IMR-90 (cell line): ENCODE data around the gene FXN. TPM values are rescaled to one million over a fixed set of nuclear protein-coding genes. Genes with fewer than 3 reads are reported as not detected.

Experiments used
- ATAC-seq: fragments of 200-7000 bp; cut with Tn5 transposase; 2 replicates; pipeline ENCODE4 v1.9.1; 2020; ENCODE audit warnings: low read depth, mild to moderate bottlenecking, moderate library complexity
- BruUV-seq: library from RNA; stranded (reverse); fragments of 400-500 nt; replicated peaks from 2 replicates; lab custom pipeline; 2021; lab: Mats Ljungman, UMichigan
- CTCF ChIA-PET: fragments of 300-600 bp; formaldehyde crosslinking; extraction: SDS; loops from one replicate; lab custom pipeline; 2021; ENCODE audit warnings: antibody characterized with exemption; lab: Yijun Ruan, JAX
- POLR2A ChIA-PET: fragments of 300-600 bp; sonication (Branson Sonifier 250); formaldehyde crosslinking; loops from one replicate; lab custom pipeline; 2022; ENCODE audit warnings: antibody characterized with exemption; ENCODE audit not compliant: unreplicated experiment; lab: Charles Lee
- DNase-seq: peaks from one replicate; pipeline ENCODE4 v3.0.0; 2013
- H2AFZ ChIP-seq: replicated peaks from 2 replicates; pipeline ENCODE3; 2013; ENCODE audit warnings: low read length, mild to moderate bottlenecking; ENCODE audit not compliant: poor library complexity
- H2AK5ac ChIP-seq: 2 replicates; pipeline ENCODE4 v1.6.1; 2013; ENCODE audit warnings: low read depth, low read length, inconsistent platforms
- H2AK9ac ChIP-seq: replicated peaks from 2 replicates; pipeline ENCODE3; 2013; ENCODE audit warnings: mild to moderate bottlenecking, low read depth, low read length, moderate library complexity; ENCODE audit not compliant: poor library complexity
- H2BK120ac ChIP-seq: 2 replicates; pipeline ENCODE4 v1.6.1; 2013; ENCODE audit warnings: low read depth, low read length, inconsistent platforms
- H2BK15ac ChIP-seq: 3 replicates; pipeline ENCODE4 v1.6.1; 2013; ENCODE audit warnings: low read depth, low read length, inconsistent platforms
- H2BK20ac ChIP-seq: 2 replicates; pipeline ENCODE4 v1.6.1; 2013; ENCODE audit warnings: low read depth, mild to moderate bottlenecking, inconsistent platforms, low read length, moderate library complexity
- H2BK5ac ChIP-seq: 2 replicates; pipeline ENCODE4 v1.6.1; 2013; ENCODE audit warnings: mild to moderate bottlenecking, low read depth, low read length, inconsistent platforms; ENCODE audit not compliant: poor library complexity, severe bottlenecking
- H3K14ac ChIP-seq: replicated peaks from 2 replicates; pipeline ENCODE4 v1.6.1; 2013; ENCODE audit warnings: low read depth, low read length, inconsistent platforms
- H3K18ac ChIP-seq: 2 replicates; pipeline ENCODE4 v1.6.1; 2013; ENCODE audit warnings: low read depth, low read length, control low read depth
- H3K23ac ChIP-seq: 2 replicates; pipeline ENCODE4 v1.6.1; 2013; ENCODE audit warnings: low read depth, low read length, inconsistent platforms
- H3K27ac ChIP-seq: 2 replicates; pipeline ENCODE4 v1.5.1; 2013; ENCODE audit warnings: mild to moderate bottlenecking, control low read depth, low read length; ENCODE audit not compliant: insufficient read depth
- H3K27me3 ChIP-seq: 2 replicates; pipeline ENCODE4 v1.6.1; 2013; ENCODE audit warnings: low read length; ENCODE audit not compliant: control insufficient read depth, insufficient read depth
- H3K36me3 ChIP-seq: 2 replicates; pipeline ENCODE4 v1.6.1; 2013; ENCODE audit warnings: low read length, mixed read lengths; ENCODE audit not compliant: control insufficient read depth, insufficient read depth
- H3K4ac ChIP-seq: 2 replicates; pipeline ENCODE4 v1.6.1; 2013; ENCODE audit warnings: low read depth, low read length, inconsistent platforms
- H3K4me1 ChIP-seq: 2 replicates; pipeline ENCODE4 v1.6.1; 2013; ENCODE audit warnings: low read length, mixed read lengths; ENCODE audit not compliant: control insufficient read depth, insufficient read depth
- H3K4me2 ChIP-seq: 2 replicates; pipeline ENCODE4 v1.6.1; 2013; ENCODE audit warnings: low read depth, mild to moderate bottlenecking, control low read depth, low read length, moderate library complexity
- H3K4me3 ChIP-seq: 2 replicates; pipeline ENCODE4 v1.5.1; 2013; ENCODE audit warnings: low read depth, mild to moderate bottlenecking, control low read depth, low read length, moderate library complexity; ENCODE audit not compliant: insufficient read depth
- H3K56ac ChIP-seq: 2 replicates; pipeline ENCODE4 v1.6.1; 2013; ENCODE audit warnings: low read length, inconsistent platforms; ENCODE audit not compliant: insufficient read depth; ENCODE audit errors: extremely low read depth
- H3K79me1 ChIP-seq, 2 experiments: 2 replicates each; pipeline ENCODE4 v1.6.1; 2013; ENCODE audit warnings: low read length in 2 of 2, inconsistent platforms in 1 of 2, low read depth in 1 of 2
- H3K9ac ChIP-seq: 2 replicates; pipeline ENCODE4 v1.6.1; 2013; ENCODE audit warnings: low read depth, low read length, control low read depth
- H3K9me1 ChIP-seq: 2 replicates; pipeline ENCODE4 v1.6.1; 2013; ENCODE audit warnings: low read length, inconsistent platforms; ENCODE audit not compliant: insufficient read depth
- H3K9me3 ChIP-seq: 2 replicates; pipeline ENCODE4 v1.6.1; 2013; ENCODE audit warnings: low read length; ENCODE audit not compliant: control insufficient read depth, insufficient read depth
- H4K20me1 ChIP-seq: 2 replicates; pipeline ENCODE4 v1.6.1; 2013; ENCODE audit warnings: low read length, inconsistent platforms; ENCODE audit not compliant: insufficient read depth
- H4K5ac ChIP-seq: 2 replicates; pipeline ENCODE4 v1.6.1; 2013; ENCODE audit warnings: mild to moderate bottlenecking, low read depth, low read length, control low read depth
- H4K8ac ChIP-seq, 2 experiments: 2 replicates each; pipeline ENCODE4 v1.6.1; 2013; ENCODE audit warnings: low read depth in 2 of 2, low read length in 2 of 2, control low read depth in 1 of 2, inconsistent platforms in 1 of 2
- H4K91ac ChIP-seq: 2 replicates; pipeline ENCODE4 v1.6.1; 2013; ENCODE audit warnings: low read depth, low read length, inconsistent platforms; ENCODE audit not compliant: insufficient read depth
- MAZ ChIP-seq: IDR thresholded peaks from 2 replicates; pipeline ENCODE4 v1.6.1; 2012; ENCODE audit warnings: low read depth, mild to moderate bottlenecking, low read length, improper control_type of control experiment, moderate library complexity, borderline replicate concordance
- MXI1 ChIP-seq: IDR thresholded peaks from 2 replicates; pipeline ENCODE4 v1.6.1; 2012; ENCODE audit warnings: low read depth, mild to moderate bottlenecking, low read length, moderate library complexity, borderline replicate concordance
- RCOR1 ChIP-seq: IDR thresholded peaks from 2 replicates; pipeline ENCODE4 v1.6.1; 2012; ENCODE audit warnings: mild to moderate bottlenecking, low read length, improper control_type of control experiment; ENCODE audit not compliant: insufficient replicate concordance
- SMC3 ChIP-seq: fragments of 150-350 bp; IDR thresholded peaks from 2 replicates; pipeline ENCODE4 v1.6.1; 2016; ENCODE audit warnings: low read depth, mild to moderate bottlenecking, antibody characterized with exemption, low read length, moderate library complexity
- WGBS, 2 experiments: methylation state at CpG; one replicate each; pipeline versions ENCODE4 v1.1.5 to v1.1.7; 2013; ENCODE audit warnings: missing lambda C conversion rate in 2 of 2; ENCODE audit not compliant: insufficient read length in 1 of 2; ENCODE audit errors: extremely low coverage in 2 of 2; 5-methylcytosine and 5-hydroxymethylcytosine counted together
- dilution Hi-C: fragments of 300-500 bp; cut with HindIII; formaldehyde crosslinking; loops from one replicate; pipeline ENCODE4 v1.14.3; 2018; ENCODE audit warnings: low sequenced_read_pairs; ENCODE audit not compliant: unreplicated experiment
- in situ Hi-C: fragments of 300-500 bp; cut with MboI; formaldehyde crosslinking; loops from 3 replicates; pipeline ENCODE4 v1.14.3; 2019; ENCODE audit warnings: low sequenced_read_pairs, inconsistent platforms, mixed read lengths
- intact Hi-C: fragments of 100-400 bp; cut with micrococcal nuclease; formaldehyde crosslinking; loops from 2 replicates; pipeline ENCODE4 v1.10.0; 2022
- polyA plus RNA-seq, 3 experiments: library from polyadenylated mRNA; depleted of rRNA; stranded (reverse); fragments of >200 nt; gene quantifications; 2 replicates each; pipeline ENCODE4 v1.2.3, GENCODE V29; 2012; ENCODE audit warnings: low replicate concordance in 1 of 3
- total RNA-seq: library from RNA; depleted of rRNA; stranded (reverse); fragments of >200 nt; gene quantifications from 2 replicates; pipeline ENCODE4 v1.2.3, GENCODE V29; 2012

Gene FXN
- total and polyA plus RNA-seq, 2 of the 4 experiments (the other 2 are of a cell fraction): 3.9 to 18.1 TPM

DNA sequence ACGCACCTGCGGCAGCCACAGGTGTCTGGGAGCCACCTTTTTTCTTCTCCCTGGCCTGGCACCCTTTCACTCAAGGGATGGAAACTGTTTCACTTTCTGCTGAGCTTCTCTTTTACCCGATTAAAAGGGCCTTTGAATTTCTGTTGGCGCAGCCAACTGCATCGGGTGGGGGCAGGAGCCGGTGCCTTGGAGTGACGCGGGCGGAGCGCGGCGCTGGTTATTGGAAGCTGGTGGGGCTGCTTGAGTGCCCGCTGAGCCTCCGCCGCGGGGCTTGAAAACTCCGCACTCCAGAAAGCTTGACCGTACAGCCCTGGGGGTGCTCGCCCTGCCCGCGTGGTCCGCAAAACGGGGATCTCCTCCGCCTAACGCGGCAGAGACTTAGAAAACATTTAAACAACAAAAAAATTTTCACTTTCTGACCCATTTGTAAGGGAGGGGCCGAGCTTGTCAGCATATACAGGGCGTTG, 86.6 kb downstream of the FXN start:
- H3K9me3 ChIP-seq: no peaks in the 10 kb centered on the region
- peaks cover 5 to 10% of the 10 kb centered on the region in 2 experiments; a peak in 2 of 4 replicates for H3K79me1 ChIP-seq
- H3K14ac ChIP-seq: 0 out of 2 replicates have a peak overlapping the region, but pooled peaks have one; percentile 18
- dilution Hi-C loops (no loop called here), intact Hi-C loops (loop anchor here (1.0 to 5.0 kb wide), 4 partner anchors 27 to 85 kb away; partner anchors contain the start of gene FXN), in situ Hi-C loops (no loop called here)
- H4K91ac ChIP-seq: peak overlapping the region; percentile 53
- peak overlapping the region; percentile 24 for H3K27ac ChIP-seq
- H4K20me1 ChIP-seq: no peaks in the 10 kb centered on the region
- peak overlapping the region; percentile 86 for H3K4me2 ChIP-seq
- H3K56ac ChIP-seq: peak overlapping the region; percentile 49
- peak; percentile 61 for DNase-seq
- TF ChIP-seq SMC3: no peak
- TF ChIP-seq MXI1: 0 out of 2 replicates have a peak, but pooled peaks have one; percentile 56
- peak; percentile 74; the same call in 1 of the 2 replicates for TF ChIP-seq MAZ
- no peak for TF ChIP-seq RCOR1
- no peaks in the 10 kb centered on the region for H3K36me3 ChIP-seq
- peak overlapping the region; percentile 86 for H2AK9ac ChIP-seq
- H3K9ac ChIP-seq: peak overlapping the region; percentile 26
- peak overlapping the region; percentile 56 for H3K4ac ChIP-seq
- ChIA-PET POLR2A (interaction anchor here (0.9 kb wide), 1 partner anchor 59 kb away, joined by 3 read pairs; no protein-coding TSS in a partner anchor), CTCF (interaction anchor here (1.0 to 1.8 kb wide), 4 partner anchors 58 to 80 kb away, joined by 3 to 6 read pairs (median 4); no protein-coding TSS in a partner anchor)
- H3K9me1 ChIP-seq: peaks cover 5% of the 10 kb centered on the region
- peak overlapping the region; percentile 94 for H2AFZ ChIP-seq
- peak overlapping the region; percentile 2 for H2BK5ac ChIP-seq
- H2AK5ac ChIP-seq: no peak overlapping the region; the same call in 1 of the 2 replicates
- ATAC-seq: peak; percentile 78
- H4K8ac ChIP-seq: peak overlapping the region in 1 of 2 experiments; percentile 52; a peak in 3 of 4 replicates
- H2BK120ac ChIP-seq: peak overlapping the region; percentile 78
- 0 out of 2 replicates have a peak, but pooled peaks cover 3% of the 10 kb centered on the region for H3K4me1 ChIP-seq
- WGBS, 2 experiments: 2% methylated on average over 9 of the region's 28 CpGs; no CpG with 5 or more reads in 1 of the 2 experiments
- no TSS peak for BruUV-seq
- H2BK15ac ChIP-seq: peak overlapping the region; percentile 31; the same call in 1 of the 3 replicates
- H3K23ac ChIP-seq: peak overlapping the region; percentile 46; the same call in 1 of the 2 replicates
- no peak overlapping the region for H4K5ac ChIP-seq
- 0 out of 2 replicates have a peak overlapping the region, but pooled peaks have one; percentile 23 for H2BK20ac ChIP-seq
- H3K27me3 ChIP-seq: no peaks in the 10 kb centered on the region
- peak overlapping the region; percentile 78 for H3K4me3 ChIP-seq
- no peak overlapping the region; the same call in 1 of the 2 replicates for H3K18ac ChIP-seq
